GM12878 (cell line): ENCODE results near the gene OSBPL5. TPM values are rescaled to one million over a fixed set of nuclear protein-coding genes. Genes with fewer than 3 reads are reported as not detected.

Experiments
- ATAC-seq: fragments of 200-7000 bp; cut with Tn5 transposase; 3 replicates; pipeline ENCODE4 v1.9.1; 2020; ENCODE audit warnings: mild to moderate bottlenecking, moderate library complexity
- BruUV-seq: library from RNA; stranded (reverse); fragments of 400-500 nt; replicated peaks from 2 replicates; lab custom pipeline; 2021; lab: Mats Ljungman, UMichigan
- CTCF ChIA-PET: fragments of 300-600 bp; sonication (Branson Sonifier 250); formaldehyde crosslinking; extraction: SDS; loops from one replicate; lab custom pipeline; 2021; ENCODE audit warnings: inconsistent platforms; lab: Yijun Ruan, JAX
- POLR2A ChIA-PET: fragments of 350-600 bp; formaldehyde crosslinking; extraction: SDS; loops from one replicate; lab custom pipeline; 2021; ENCODE audit warnings: inconsistent platforms; lab: Charles Lee
- RAD21 ChIA-PET: fragments of 300-600 bp; sonication (Branson Sonifier 250); formaldehyde crosslinking; loops from one replicate; lab custom pipeline; 2023; ENCODE audit warnings: antibody characterized with exemption; ENCODE audit not compliant: unreplicated experiment; lab: Charles Lee
- SMC1A ChIA-PET: fragments of 300-600 bp; sonication (Branson Sonifier 250); formaldehyde crosslinking; loops from one replicate; lab custom pipeline; 2023; ENCODE audit not compliant: unreplicated experiment, uncharacterized antibody; lab: Charles Lee
- DNase-seq: peaks from one replicate; pipeline ENCODE4 v3.0.0-alpha.2; 2011; ENCODE audit warnings: low read depth, low spot score
- FAIRE-seq: peaks from 3 replicates; lab custom pipeline; 2011; peaks lifted over from hg19 to GRCh38; lab: Jason Lieb, UNC
- H2AFZ ChIP-seq: 2 replicates; pipeline ENCODE4 v1.6.0; 2011; ENCODE audit warnings: low read depth, low read length, control low read depth; ENCODE audit not compliant: control insufficient read depth
- H3K27ac ChIP-seq: 2 replicates; pipeline ENCODE4 v1.5.1; 2011; ENCODE audit warnings: control low read depth; ENCODE audit not compliant: control insufficient read depth, insufficient read depth
- H3K27me3 ChIP-seq, 2 experiments: replicated peaks in 1 of 2; 2 replicates each; pipeline versions ENCODE4 v1.6.0 to v1.6.1; 2011; ENCODE audit warnings: low read length in 1 of 2; ENCODE audit not compliant: control insufficient read depth in 2 of 2, insufficient read depth in 2 of 2
- H3K36me3 ChIP-seq, 2 experiments: 2 replicates each; pipeline ENCODE4 v1.5.1; 2011; ENCODE audit warnings: low read length in 1 of 2; ENCODE audit not compliant: control insufficient read depth in 2 of 2, insufficient read depth in 2 of 2
- H3K4me1 ChIP-seq: 2 replicates; pipeline ENCODE4 v1.6.1; 2011; ENCODE audit warnings: mild to moderate bottlenecking, low read length, moderate library complexity, mixed read lengths; ENCODE audit not compliant: control insufficient read depth, insufficient read depth
- H3K4me2 ChIP-seq: 2 replicates; pipeline ENCODE4 v1.6.0; 2011; ENCODE audit warnings: control low read depth; ENCODE audit not compliant: control insufficient read depth, insufficient read depth
- H3K4me3 ChIP-seq: fragments of 200-600 bp; sonication (generic); 2 replicates; pipeline ENCODE4 v1.5.1; 2016
- H3K79me2 ChIP-seq: 2 replicates; pipeline ENCODE4 v1.6.0; 2011; ENCODE audit warnings: low read length; ENCODE audit not compliant: control insufficient read depth, insufficient read depth
- H3K9ac ChIP-seq: 2 replicates; pipeline ENCODE4 v1.8.0; 2011; ENCODE audit warnings: low read length, control low read depth, mixed read lengths; ENCODE audit not compliant: control insufficient read depth, insufficient read depth
- H3K9me3 ChIP-seq: replicated peaks from 3 replicates; pipeline ENCODE4 v1.5.1; 2011; ENCODE audit warnings: mild to moderate bottlenecking, low read length; ENCODE audit not compliant: control insufficient read depth, insufficient read depth
- H4K20me1 ChIP-seq: 2 replicates; pipeline ENCODE4 v1.6.0; 2011; ENCODE audit not compliant: control insufficient read depth, insufficient read depth
- EGR1 ChIP-seq, 2 experiments: IDR thresholded peaks; 1 replicate in 1 of 2; 2 replicates in 1 of 2; pipeline ENCODE4 v1.6.1; 2011 to 2012; ENCODE audit warnings: low read depth in 2 of 2, low read length in 2 of 2, borderline replicate concordance in 1 of 2, mild to moderate bottlenecking in 1 of 2, moderate library complexity in 1 of 2
- EP300 ChIP-seq, 2 experiments: fragments of 150-350 bp in 1 of 2; IDR thresholded peaks; 2 replicates each; pipeline ENCODE4 v1.6.1; 2011 to 2012; ENCODE audit warnings: low read depth in 2 of 2, low read length in 2 of 2, borderline replicate concordance in 1 of 2, improper control_type of control experiment in 1 of 2, inconsistent platforms in 1 of 2; ENCODE audit not compliant: control insufficient read depth in 1 of 2
- IRF5 ChIP-seq: fragments of 450-650 bp; IDR thresholded peaks from 2 replicates; pipeline ENCODE4 v1.6.1; 2017; ENCODE audit warnings: borderline replicate concordance
- ZSCAN29 ChIP-seq: fragments of 450-650 bp; IDR thresholded peaks from 2 replicates; pipeline ENCODE4 v1.6.1; 2017; ENCODE audit warnings: mild to moderate bottlenecking, moderate library complexity
- WGBS: methylation state at CpG from one replicate; pipeline ENCODE4 v1.1.6; 2016; ENCODE audit warnings: low lambda C conversion rate; ENCODE audit not compliant: insufficient replicate concordance, insufficient coverage; ENCODE audit errors: missing lambda C conversion rate; 5-methylcytosine and 5-hydroxymethylcytosine counted together
- in situ Hi-C: fragments of 300-500 bp; cut with MboI; formaldehyde crosslinking; loops from 9 replicates; pipeline ENCODE4 v1.14.3; 2018; ENCODE audit warnings: mixed read lengths
- intact Hi-C: fragments of 100-400 bp; cut with micrococcal nuclease; formaldehyde crosslinking; loops from one replicate; pipeline ENCODE4 v1.14.2; 2022; ENCODE audit not compliant: unreplicated experiment
- polyA plus RNA-seq, 11 experiments: library from polyadenylated mRNA; depleted of rRNA in 4 of 11; unstranded in 6 of 11; stranded (reverse) in 5 of 11; fragments of >200 nt; fragmentation: Nextera tagmentation in 4 of 11; fragmentation: Illumina TruSeq in 1 of 11; extraction: Ambion mirVana in 4 of 11; extraction: Trizol in 1 of 11; gene quantifications; 1 replicate in 1 of 11; 2 replicates in 10 of 11; pipeline versions ENCODE4 v1.2.1 to v1.2.3, GENCODE V29; 2011 to 2016; ENCODE audit warnings: inconsistent platforms in 2 of 11, missing spikeins in 2 of 11, low read depth in 1 of 11
- total RNA-seq, 4 experiments: library from RNA; depleted of rRNA in 3 of 4; stranded (reverse); fragments of >200 nt in 3 of 4; fragmentation: Illumina TruSeq in 1 of 4; extraction: Trizol in 1 of 4; gene quantifications; 2 replicates each; pipeline versions ENCODE4 v1.2.1 to v1.2.3, GENCODE V29; 2013 to 2021

Gene OSBPL5
- total and polyA plus RNA-seq, 10 of the 15 experiments (the other 5 are each of a cell fraction or from before 2014, with no cell fraction given), result not detected

DNA sequence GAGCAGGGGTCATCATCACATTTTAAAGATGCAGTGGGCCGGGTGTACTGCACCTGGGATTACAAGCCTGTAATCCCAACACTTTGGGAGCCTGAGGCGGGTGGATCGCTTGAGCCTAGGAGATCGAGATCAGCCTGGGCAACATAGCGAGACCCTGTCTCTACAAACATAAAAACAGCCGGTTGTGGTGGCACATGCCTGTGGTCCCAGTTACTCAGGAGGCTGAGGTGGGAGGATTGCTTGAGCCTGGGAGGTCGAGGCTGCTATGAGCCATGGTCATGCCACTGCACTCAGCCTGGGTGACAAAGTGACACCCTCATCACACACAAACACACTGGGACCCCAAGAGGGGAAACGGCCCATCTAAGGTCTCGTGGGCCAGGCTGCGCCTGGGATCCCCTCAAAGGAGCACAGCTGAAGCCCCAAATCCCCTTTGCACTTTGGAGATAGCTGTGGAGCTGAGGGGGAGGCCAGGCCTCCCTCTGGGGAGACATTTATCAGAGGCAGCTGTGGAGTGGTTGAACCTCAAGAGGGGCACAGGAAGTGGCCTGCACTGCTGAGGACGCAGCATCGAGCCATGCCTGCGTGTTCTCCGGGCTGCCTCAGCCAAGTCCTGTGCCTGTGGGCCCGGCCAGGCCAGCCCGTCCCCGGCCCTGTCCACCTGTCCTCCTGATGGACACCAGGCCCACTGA, 27.5 kb downstream of the OSBPL5 start (continued):
- TF ChIP-seq IRF5, result no peak
- TF ChIP-seq EP300 (IDR thresholded peaks at IDR 0.05; ENCODE audit: borderline replicate concordance in 1 of 2, control insufficient read depth in 1 of 2, low read depth in 2 of 2, low read length in 2 of 2), result no peak
- no peak for TF ChIP-seq ZSCAN29

GRCh38 chr11:3136546-3137455, 28.3 kb downstream of the OSBPL5 start:
- H3K27ac ChIP-seq, result no peak overlapping the region
- whole genome bisulfite sequencing, result 27% methylated on average over 13 of the region's 13 CpGs
- H3K4me3 ChIP-seq, result no peak overlapping the region
- no peak; the same call in 2 of the 3 replicates for ATAC-seq
- RAD21 ChIA-PET, result no interaction called here
- H3K9me3 ChIP-seq, result no peaks in the 10 kb centered on the region
- BruUV-seq, result no TSS peak
- H3K4me2 ChIP-seq, result no peak overlapping the region
- no peaks in the 10 kb centered on the region for H4K20me1 ChIP-seq
- no peak for FAIRE-seq
- no peak for DNase-seq
- no peaks in the 10 kb centered on the region for H3K27me3 ChIP-seq
- no peaks in the 10 kb centered on the region for H3K36me3 ChIP-seq
- no peak overlapping the region for H2AFZ ChIP-seq
- TF ChIP-seq EGR1 (IDR thresholded peaks at IDR 0.05; ENCODE audit: borderline replicate concordance in 1 of 2, low read depth in 2 of 2, low read length in 2 of 2), result no peak
- H3K79me2 ChIP-seq, result no peaks in the 10 kb centered on the region
- POLR2A ChIA-PET, result no interaction called here
- in situ Hi-C loops, result no loop called here
- H3K9ac ChIP-seq, result no peak overlapping the region
- SMC1A ChIA-PET, result no interaction called here
- CTCF ChIA-PET, result no interaction called here
- intact Hi-C loops, result no loop called here
- H3K4me1 ChIP-seq, result no peaks in the 10 kb centered on the region
